GM18502 (cell line): Measurements from ENCODE around the gene TMEM150C.
"Not testable (repeated sequence)": the region's sequence is repeated elsewhere in the genome, so short reads cannot be mapped to it uniquely, and the experiment has no call there.

Experiments
- ATAC-seq: cut with Tn5 transposase; IDR thresholded peaks from one replicate; pipeline ENCODE4 v1.9.1; 2021; ENCODE audit warnings: mild to moderate bottlenecking; ENCODE audit not compliant: unreplicated experiment, poor library complexity

TMEM150C gene

DNA sequence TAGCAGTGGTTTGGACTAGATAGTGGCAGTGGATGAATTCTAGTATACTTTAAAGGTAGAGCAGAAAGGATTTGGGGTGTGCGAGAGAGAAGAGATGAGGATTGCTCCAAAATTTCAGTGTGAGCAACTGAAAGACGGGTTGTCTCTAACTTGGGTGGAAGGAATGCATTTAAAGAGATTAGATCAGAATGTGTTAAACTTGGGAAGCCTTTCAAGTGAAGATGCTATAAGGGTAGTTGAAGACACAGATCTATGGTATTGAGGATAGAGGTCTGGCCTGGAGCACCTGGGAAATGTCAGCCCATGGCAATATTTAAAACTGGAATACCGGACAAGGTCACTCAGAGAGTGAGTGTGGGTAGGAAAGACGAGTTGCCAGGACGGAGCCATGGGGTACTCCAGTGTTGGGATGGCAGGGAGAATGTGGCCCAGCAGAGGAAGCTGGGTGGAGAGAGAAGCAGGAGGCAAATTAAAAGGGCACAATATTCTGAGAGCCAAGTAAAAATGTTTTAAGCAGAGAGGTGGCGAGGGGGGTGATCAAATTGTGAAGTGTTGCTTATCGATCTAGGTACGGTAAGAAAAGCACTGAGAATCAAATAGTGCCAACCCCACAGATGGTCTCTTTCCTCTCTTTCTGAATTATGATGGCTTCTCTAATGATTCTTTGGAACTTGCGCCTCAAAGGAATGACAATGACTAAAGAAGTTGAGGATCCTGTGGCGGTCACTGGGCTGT lies 80.8 kb downstream of the TMEM150C start:
- no peak for ATAC-seq

DNA sequence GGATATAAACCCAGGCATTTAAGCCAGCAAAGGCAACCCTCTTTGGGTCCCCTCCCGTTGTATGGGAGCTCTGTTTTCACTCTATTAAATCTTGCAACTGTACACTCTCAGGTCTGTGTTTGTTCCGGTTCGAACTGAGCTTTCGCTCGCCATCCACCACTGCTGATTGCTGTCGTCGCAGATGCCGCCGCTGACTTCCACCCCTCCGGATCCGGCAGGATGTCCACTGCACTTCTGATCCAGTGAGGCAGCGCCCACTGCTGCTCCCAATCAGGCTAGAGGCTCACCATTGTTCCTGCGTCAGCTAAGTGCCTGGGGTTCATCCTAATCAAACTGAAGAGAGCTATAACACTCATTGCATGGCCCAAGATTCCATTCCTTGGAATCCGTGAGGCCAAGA lies 82.2 kb downstream of the TMEM150C start:
- ATAC-seq = no peak

DNA sequence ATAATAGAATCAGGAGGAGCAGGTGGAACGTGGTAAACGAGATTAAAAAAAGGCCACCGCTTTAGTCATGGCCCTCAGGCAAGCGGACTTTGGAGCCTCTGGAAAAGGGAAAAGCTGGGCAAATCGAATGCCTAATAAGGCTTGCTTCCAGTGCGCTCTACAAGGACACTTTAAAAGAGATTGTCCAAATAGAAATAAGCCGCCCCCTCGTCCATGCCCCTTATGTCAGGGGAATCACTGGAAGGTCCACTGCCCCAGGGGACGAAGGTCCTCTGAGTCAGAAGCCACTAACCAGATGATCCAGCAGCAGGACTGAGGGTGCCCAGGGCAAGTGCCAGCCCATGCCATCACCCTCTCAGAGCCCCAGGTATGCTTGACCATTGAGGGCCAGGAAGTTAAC lies 84.3 kb downstream of the TMEM150C start:
- ATAC-seq = not testable (repeated sequence)

GRCh38 chr4:82475931-82476330 lies 85.9 kb downstream of the TMEM150C start:
- ATAC-seq = not testable (repeated sequence)

DNA sequence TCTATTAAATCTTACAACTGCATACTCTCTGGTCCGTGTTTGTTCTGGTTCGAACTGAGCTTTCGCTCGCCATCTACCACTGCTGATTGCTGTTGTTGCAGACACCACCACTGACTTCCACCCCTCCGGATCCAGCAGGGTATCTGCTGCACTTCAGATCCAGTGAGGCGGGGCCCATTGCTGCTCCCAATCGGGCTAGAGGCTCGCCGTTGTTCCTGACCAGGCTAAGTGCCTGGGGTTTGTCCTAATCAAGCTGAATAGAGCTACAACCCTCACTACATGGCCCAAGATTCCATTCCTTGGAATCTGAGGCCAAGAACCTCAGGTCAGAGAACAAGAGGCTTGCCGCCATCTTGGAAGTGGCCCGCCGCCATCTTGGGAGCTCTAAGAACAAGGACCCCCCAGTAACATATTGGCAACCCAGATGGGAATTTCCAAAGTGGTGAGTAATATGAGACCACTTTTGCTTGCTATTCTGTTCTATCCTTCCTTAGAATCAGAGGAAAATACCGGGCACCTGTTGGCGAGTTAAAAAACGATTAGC lies 88.1 kb downstream of the TMEM150C start:
- no peak for ATAC-seq

GRCh38 chr4:82473080-82473479 lies 88.7 kb downstream of the TMEM150C start:
- not testable (repeated sequence) for ATAC-seq

DNA sequence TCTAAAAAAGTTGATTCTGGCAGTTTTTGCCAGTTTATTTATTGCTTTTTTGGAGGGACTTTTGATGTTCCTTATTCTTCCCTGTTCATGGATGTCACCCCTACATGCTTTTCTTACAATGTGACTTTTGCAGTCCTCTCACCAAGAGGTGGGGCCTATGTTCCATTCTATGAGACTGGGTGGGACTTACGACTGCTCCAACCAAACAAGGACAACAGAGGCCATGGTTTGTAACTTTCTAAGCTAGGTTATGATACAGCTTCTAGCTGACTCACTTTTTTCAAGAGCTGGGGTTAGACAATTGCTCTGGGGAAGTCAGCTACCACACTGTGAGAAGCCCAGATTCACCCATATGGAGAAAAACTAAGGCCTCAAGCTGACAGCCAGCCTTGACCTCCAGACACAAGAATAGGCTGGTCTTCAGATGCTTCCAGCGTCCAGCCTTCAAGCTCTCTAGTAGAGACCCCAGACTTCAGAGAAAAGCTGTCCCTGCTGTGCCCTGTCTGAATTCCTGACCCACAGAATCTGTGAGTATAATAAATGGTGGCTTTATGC lies 91.9 kb downstream of the TMEM150C start:
- no peak for ATAC-seq

- ATAC-seq = no peak
These were observed 94.3 kb downstream of the TMEM150C start for GRCh38 chr4:82467471-82467870.

GRCh38 chr4:82463221-82463620 lies 98.6 kb downstream of the TMEM150C start:
- no peak for ATAC-seq

DNA sequence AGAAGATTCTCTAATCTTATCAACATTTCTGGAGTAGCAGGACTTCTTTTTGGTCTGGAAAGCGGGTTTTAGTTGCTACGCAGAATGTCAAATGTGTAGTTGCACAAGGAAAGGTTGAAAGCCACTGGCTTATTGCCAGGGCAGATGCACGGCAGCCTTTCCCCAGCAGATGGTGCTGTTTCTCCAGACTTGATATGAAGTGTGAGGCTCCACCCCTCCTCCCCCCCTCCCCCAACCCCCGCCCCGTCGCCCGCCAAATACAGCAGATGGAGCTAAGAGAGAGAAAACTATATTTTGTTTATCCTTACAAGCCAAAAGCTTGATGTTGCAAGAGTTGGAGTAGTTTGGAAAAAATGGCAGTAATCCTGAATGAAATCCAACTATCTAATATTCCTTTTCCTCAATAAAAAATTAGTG lies 99.4 kb downstream of the TMEM150C start:
- ATAC-seq = peak; percentile 86

DNA sequence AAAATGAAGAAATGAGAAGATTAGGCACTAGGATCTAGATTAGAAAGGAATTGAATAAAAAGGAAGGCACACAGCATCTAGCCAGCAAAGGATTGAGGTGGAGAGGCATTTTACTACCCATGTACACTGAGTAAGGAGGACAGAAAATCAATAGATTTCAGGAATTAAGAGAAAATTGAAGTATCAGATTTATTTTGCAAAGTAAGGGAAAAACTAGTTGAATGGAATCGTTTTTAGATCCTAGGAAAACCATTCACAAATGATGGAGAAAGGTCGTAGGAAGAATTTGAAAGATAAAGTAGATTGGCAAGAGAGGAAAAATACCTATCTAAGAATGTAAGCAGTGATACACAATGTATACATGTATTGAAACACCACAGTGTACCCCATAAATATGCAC lies 100.1 kb downstream of the TMEM150C start:
- ATAC-seq = no peak

DNA sequence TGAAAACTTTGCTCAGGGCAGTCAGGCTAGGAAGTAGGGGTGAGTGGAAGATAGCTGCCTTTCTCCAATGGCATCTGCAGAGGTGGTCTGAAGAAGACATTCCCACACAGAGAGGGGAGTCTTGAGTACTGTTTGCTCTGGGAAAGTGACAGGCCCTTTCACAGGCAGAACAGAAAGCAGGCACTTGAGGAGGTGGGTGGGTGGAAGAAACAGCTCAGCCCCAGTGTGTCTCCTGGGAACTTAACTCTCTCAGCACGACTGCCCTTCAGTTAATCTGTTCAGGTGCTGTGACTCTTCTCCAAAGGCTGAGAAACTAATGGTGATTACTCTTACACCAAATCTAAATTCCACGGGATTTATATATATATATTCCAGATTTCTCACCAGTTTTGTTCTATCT lies 103.1 kb downstream of the TMEM150C start:
- ATAC-seq = no peak

DNA sequence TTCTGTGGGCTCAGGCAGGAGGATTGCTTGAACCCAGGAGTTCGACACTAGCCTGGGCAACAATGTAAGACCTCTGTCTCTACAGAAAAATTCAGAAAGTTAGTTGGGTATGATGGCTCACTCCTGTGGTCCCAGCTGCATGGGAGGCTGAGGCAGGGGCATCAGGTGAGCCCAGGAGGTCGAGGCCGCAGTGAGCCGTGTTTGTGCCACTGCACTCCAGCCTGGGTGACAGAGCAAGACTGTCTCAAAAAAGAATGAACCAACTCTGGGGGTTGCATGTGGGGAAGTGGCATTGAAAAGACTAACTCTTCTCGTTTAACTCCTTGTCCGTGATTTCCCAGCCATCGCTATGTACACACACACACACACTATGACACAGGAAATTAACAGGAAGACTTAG lies 104.5 kb downstream of the TMEM150C start:
- ATAC-seq = no peak

DNA sequence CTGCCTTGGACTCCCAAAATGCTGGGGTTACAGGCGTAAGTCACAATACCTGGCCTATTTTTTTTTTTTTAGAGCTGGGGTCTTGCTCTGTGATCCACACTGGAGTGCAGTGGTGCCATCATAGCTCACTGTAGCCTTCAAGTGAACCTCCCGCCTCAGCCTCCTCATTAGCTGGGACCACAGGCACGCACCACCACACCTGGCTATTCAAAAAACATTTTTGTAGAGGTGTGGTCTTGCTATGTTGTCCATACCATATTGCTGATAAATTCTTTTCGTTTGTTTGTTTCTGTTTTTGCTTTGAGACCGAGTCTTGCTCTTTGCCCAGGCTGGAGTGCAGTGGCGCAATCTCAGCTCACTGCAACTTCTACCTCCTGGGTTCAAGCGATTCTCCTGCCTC lies 109.8 kb downstream of the TMEM150C start:
- ATAC-seq = no peak

DNA sequence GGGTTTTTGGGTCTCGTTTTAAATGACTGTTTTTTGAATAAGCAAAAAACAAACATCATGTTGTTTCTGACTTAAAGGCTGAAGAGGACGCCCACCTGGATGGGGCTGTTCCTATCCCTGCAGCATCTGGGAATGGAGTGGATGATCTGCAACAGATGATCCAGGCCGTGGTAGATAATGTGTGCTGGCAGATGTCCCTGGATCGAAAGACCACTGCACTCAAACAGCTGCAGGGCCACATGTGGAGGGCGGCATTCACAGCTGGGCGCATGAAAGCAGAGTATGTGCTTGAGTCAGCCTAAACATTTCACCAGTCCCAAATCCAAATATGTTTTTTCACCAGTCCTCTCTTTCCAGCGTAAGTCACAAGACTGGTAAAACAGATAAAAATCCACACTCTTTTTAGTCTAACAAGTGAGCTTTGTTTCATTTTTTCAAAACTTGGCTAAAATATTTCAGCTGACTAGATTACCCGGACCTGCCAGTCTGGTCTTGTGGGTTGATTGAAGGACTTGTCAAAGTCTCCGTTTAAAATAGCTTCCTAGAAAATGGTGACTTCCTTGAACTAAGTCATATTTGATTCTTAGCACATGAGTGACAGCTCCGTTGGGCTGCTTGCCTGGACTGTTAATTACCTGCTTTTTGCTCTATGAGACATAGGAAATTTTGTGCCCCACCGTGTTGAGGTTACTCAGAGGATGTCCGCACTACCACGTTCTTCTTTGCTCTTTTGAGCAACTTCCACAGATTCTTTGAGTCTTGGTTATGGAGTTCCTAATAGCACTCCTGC lies 110.6 kb downstream of the TMEM150C start:
- ATAC-seq = no peak

DNA sequence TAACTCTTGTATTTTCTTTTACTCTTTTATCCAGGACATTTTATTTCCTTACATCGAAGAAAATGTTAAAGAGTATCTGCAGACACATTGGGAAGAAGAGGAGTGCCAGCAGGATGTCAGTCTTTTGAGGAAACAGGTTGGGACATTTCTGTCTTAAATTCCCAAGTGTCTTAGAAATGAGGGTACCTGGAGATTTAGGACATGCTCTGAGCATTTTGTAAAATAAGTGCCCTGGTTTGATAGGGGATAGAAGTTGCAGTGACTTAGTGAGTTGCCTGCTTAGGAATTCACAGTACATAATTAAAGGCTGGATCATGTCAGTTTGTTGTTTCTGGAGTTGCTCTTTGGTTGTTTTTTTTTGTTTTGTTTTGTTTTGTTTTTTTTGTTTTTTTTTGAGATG lies 113.9 kb downstream of the TMEM150C start:
- no peak for ATAC-seq

GRCh38 chr4:82439088-82439487 lies 122.7 kb downstream of the TMEM150C start:
- ATAC-seq = no peak

GRCh38 chr4:82437285-82438005 lies 124.3 kb downstream of the TMEM150C start:
- ATAC-seq = no peak

DNA sequence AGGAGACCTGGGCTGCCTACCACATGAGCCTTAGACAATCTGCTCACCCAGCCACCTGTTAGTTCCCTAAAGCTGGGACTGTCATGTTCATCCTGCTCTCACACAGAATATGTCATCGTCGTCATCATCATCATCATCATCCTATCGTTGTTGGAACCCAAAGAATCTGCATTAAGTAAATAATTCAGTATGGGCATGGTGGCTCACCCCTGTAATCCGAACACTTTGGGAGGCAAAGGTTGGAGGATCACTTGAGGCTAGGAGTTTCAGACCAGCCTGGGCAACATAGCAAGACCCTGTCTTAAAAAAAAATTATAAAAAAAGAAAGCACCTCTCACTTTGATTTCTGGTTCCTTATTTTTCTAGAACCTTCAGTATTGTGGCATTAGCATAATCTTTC lies 125.0 kb downstream of the TMEM150C start:
- ATAC-seq = no peak

DNA sequence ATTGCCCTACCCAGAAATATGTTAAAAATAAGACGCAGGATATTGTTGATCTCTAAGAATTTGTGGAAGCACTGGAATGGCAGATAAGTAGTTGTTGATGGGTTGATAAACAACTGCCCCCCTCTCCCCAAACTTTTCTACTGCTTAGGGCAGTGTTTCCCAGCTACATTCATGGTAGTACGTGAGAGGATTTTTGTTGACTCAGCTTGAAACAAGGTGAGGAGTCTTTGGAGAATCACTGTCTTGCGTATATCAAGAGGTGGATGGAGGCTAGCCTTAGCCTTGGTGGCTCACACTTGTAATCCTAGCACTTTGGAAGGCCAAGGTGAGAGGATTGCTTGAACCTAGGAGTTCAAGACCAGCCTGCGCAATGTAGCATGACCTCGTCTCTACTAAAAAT lies 125.7 kb downstream of the TMEM150C start:
- no peak for ATAC-seq

- no peak for ATAC-seq
These were observed 126.8 kb downstream of the TMEM150C start for GRCh38 chr4:82434949-82435348.
